ENCODE data around the gene S100A10. TPM values are rescaled to one million over a fixed set of nuclear protein-coding genes. Genes with fewer than 3 reads are reported as not detected.

Gene S100A10, protein sequence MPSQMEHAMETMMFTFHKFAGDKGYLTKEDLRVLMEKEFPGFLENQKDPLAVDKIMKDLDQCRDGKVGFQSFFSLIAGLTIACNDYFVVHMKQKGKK
- total RNA-seq (2021), result 150 to 161 TPM (median 159 TPM) in 3 replicates
- Bru-seq, nascent RNA, result percentile 77 among the genes with signal in this experiment
- long read RNA-seq, experiment 1, transcript S100A10-202 (3 exons, 1,202 nt), result major isoform, 111 of 119 reads
- long read RNA-seq, experiment 1, partial matches to known transcripts, result 7 of 119 reads
- long read RNA-seq, experiment 1, other reads (novel, unspliced or antisense), result 1 of 119 reads
- long read RNA-seq, experiment 2, transcript S100A10-202 (3 exons, 1,202 nt), result major isoform, 205 of 254 reads
- long read RNA-seq, experiment 2, partial matches to known transcripts, result 18 of 254 reads
- long read RNA-seq, experiment 2, other reads (novel, unspliced or antisense), result 31 of 254 reads
- long read RNA-seq, experiment 3, partial matches to known transcripts, result 1 of 6 reads
- long read RNA-seq, experiment 3, other reads (novel, unspliced or antisense), result 1 of 6 reads

- peak; percentile 56 for ATAC-seq
- TF ChIP-seq USF1 (CRISPR knock-in tag; IDR thresholded peaks at IDR 0.05) (no peak), ZNF317 (CRISPR knock-in tag; IDR thresholded peaks at IDR 0.05; ENCODE audit: borderline replicate concordance, low read depth) (no peak), KAT7 (CRISPR knock-in tag; IDR thresholded peaks at IDR 0.05; ENCODE audit: borderline replicate concordance) (0 out of 2 replicates have a peak, but pooled peaks have one; percentile 11), ZNF416 (CRISPR knock-in tag; IDR thresholded peaks at IDR 0.05) (no peak), NR2C2 (CRISPR knock-in tag; IDR thresholded peaks at IDR 0.05) (no peak), NR3C1 (CRISPR knock-in tag; conservative IDR thresholded peaks at IDR 0.05; ENCODE audit: low read depth) (no peak), ZNF423 (CRISPR knock-in tag; IDR thresholded peaks at IDR 0.05) (0 out of 2 replicates have a peak, but pooled peaks have one; percentile 48), NFATC4 (CRISPR knock-in tag; IDR thresholded peaks at IDR 0.05) (no peak), CTCF (IDR thresholded peaks at IDR 0.05) (no peak; the same call in 1 of the 2 replicates), FOXP1 (CRISPR knock-in tag; IDR thresholded peaks at IDR 0.05; ENCODE audit: borderline replicate concordance) (0 out of 2 replicates have a peak, but pooled peaks have one; percentile 13), RELA (CRISPR knock-in tag; IDR thresholded peaks at IDR 0.05; ENCODE audit: borderline replicate concordance) (no peak), MYBL2 (CRISPR knock-in tag; IDR thresholded peaks at IDR 0.05) (no peak), RORB (CRISPR knock-in tag; IDR thresholded peaks at IDR 0.05) (no peak), ATF6 (CRISPR knock-in tag; IDR thresholded peaks at IDR 0.05) (no peak), JUN (CRISPR knock-in tag; IDR thresholded peaks at IDR 0.05) (no peak), ZNF138 (CRISPR knock-in tag; conservative IDR thresholded peaks at IDR 0.05) (no peak), ZNF425 (CRISPR knock-in tag; conservative IDR thresholded peaks at IDR 0.05) (no peak), E2F5 (CRISPR knock-in tag; IDR thresholded peaks at IDR 0.05) (no peak), ZNF232 (CRISPR knock-in tag; IDR thresholded peaks at IDR 0.05) (no peak), EMX1 (CRISPR knock-in tag; IDR thresholded peaks at IDR 0.05) (no peak), SMAD3 (CRISPR knock-in tag; IDR thresholded peaks at IDR 0.05; ENCODE audit: borderline replicate concordance) (no peak)
- TF ChIP-seq, protein P1, sequence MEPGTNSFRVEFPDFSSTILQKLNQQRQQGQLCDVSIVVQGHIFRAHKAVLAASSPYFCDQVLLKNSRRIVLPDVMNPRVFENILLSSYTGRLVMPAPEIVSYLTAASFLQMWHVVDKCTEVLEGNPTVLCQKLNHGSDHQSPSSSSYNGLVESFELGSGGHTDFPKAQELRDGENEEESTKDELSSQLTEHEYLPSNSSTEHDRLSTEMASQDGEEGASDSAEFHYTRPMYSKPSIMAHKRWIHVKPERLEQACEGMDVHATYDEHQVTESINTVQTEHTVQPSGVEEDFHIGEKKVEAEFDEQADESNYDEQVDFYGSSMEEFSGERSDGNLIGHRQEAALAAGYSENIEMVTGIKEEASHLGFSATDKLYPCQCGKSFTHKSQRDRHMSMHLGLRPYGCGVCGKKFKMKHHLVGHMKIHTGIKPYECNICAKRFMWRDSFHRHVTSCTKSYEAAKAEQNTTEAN (CRISPR knock-in tag; IDR thresholded peaks at IDR 0.05), result no peak
- TF ChIP-seq, protein P2, sequence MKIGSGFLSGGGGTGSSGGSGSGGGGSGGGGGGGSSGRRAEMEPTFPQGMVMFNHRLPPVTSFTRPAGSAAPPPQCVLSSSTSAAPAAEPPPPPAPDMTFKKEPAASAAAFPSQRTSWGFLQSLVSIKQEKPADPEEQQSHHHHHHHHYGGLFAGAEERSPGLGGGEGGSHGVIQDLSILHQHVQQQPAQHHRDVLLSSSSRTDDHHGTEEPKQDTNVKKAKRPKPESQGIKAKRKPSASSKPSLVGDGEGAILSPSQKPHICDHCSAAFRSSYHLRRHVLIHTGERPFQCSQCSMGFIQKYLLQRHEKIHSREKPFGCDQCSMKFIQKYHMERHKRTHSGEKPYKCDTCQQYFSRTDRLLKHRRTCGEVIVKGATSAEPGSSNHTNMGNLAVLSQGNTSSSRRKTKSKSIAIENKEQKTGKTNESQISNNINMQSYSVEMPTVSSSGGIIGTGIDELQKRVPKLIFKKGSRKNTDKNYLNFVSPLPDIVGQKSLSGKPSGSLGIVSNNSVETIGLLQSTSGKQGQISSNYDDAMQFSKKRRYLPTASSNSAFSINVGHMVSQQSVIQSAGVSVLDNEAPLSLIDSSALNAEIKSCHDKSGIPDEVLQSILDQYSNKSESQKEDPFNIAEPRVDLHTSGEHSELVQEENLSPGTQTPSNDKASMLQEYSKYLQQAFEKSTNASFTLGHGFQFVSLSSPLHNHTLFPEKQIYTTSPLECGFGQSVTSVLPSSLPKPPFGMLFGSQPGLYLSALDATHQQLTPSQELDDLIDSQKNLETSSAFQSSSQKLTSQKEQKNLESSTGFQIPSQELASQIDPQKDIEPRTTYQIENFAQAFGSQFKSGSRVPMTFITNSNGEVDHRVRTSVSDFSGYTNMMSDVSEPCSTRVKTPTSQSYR (CRISPR knock-in tag; IDR thresholded peaks at IDR 0.05), result no peak
- Mint-ChIP-seq H3K4me3 (peak within 1 kb of the TSS; percentile 93), H3K36me3 (no peaks in the 10 kb centered on the region), H3K9me3 (no peaks in the 10 kb centered on the region), H3K27me3 (ENCODE audit: low read depth) (peaks cover 8% of the 10 kb centered on the region; the same call in 1 of the 2 replicates), H3K27ac (peak within 1 kb of the TSS; percentile 86), H3K4me1 (peaks cover 48% of the 10 kb centered on the region)
- DNase-seq (ENCODE audit: low spot score), result peak; percentile 63
- ChIA-PET POLR2A (interaction anchor here (1.0 to 1.1 kb wide), 2 partner anchors 21 to 482 kb away, joined by 3 to 5 read pairs; partner anchors contain the start of gene CGN), CTCF (interaction anchor here (0.7 to 9.2 kb wide), 9 partner anchors 8 to 85 kb away, joined by 3 to 83 read pairs (median 5); partner anchors contain the start of gene THEM4)
Observed at GRCh38 chr1:151993734-151994496, at the start of gene S100A10. S100A10 (minus strand) TSS chr1:151993859; CDS start chr1:151986230, 7,629 bp downstream.

Data from WTC11 (cell line).